RCC 7860 (cell line): ENCODE results near the gene PAQR5.
"Not testable (repeated sequence)": the region's sequence is repeated elsewhere in the genome, so short reads cannot be mapped to it uniquely, and the experiment has no call there.

Experiments used
- DNase-seq: peaks from one replicate; pipeline ENCODE4 v3.0.0-alpha.2; 2015; ENCODE audit warnings: low spot score
- FAIRE-seq: peaks from 2 replicates; lab custom pipeline; 2012; peaks lifted over from hg19 to GRCh38; lab: Jason Lieb, UNC

The PAQR5 gene

DNA sequence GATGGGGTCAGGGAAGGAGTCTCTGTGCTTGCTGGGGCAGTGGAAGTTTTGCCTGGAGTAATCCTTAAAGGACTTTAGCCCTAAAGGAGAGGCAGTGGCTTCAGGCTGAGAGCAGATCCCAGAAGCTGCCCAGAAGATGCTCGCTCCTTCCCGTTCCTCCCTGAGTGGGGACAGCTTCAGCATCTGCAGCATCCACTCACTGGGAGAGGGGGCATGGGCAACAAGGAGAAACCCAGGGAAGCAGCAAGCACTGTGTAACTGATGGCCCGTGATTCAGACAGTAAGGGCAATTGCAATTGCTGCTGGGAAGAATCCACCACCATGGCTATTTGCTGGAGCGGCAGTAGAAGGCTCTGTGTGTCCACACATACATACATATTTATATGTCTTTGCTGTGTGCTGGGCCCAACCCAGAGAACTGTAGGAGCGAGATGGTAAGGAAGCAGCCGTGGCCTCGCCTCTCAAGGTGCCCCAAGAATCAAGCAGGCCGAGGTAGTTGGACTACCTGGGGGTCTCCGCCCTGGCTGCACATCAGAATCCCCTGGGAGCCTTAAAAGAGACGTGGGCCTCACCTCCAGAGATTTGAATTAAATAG, 5.8 kb upstream of the PAQR5 start:
- FAIRE-seq: no peak
- no peak for DNase-seq

DNA sequence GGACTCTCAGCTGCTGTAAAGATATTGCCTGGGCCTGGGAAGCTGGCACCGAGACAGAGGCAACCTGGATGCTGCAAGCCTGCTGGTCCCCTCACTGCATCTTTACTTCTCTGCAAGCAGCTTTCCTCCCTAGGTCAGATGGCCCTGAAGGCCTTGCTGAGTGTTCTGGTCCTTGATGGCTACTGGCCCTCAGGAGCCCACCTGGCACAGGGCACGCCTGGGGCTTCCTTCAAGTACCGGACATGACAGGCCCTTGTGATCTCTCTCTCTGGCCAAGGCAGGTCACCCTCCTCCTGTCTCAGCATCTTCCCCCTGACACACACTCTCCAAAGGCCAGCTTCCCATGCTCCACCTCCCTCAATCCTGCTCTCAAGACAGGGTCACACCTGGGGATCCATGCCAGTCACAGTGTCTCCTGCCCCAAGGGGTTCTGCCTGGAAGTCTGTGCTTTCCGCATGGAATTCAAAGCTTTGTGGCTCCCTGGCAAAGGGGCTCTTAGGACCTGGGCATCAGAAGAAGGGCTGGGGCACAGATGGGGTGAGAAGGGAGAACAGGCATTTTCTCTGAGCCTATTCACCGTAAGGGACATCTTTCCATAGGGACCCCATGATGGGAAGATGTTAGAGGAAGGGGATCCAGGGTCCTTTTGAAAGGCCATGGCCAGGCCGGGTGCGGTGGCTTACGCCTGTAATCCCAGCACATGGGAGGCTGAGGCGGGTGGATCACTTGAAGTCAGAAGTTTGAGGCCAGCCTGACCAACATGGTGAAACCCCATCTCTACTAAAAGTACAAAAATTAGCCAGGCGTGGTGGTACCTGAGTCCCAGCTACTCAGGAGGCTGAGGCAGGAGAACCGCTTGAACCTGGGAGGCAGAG, 4.7 kb upstream of the PAQR5 start:
- FAIRE-seq: no peak
- no peak for DNase-seq

GRCh38 chr15:69296606-69297005, 2.1 kb upstream of the PAQR5 start:
- FAIRE-seq: no peak

DNA sequence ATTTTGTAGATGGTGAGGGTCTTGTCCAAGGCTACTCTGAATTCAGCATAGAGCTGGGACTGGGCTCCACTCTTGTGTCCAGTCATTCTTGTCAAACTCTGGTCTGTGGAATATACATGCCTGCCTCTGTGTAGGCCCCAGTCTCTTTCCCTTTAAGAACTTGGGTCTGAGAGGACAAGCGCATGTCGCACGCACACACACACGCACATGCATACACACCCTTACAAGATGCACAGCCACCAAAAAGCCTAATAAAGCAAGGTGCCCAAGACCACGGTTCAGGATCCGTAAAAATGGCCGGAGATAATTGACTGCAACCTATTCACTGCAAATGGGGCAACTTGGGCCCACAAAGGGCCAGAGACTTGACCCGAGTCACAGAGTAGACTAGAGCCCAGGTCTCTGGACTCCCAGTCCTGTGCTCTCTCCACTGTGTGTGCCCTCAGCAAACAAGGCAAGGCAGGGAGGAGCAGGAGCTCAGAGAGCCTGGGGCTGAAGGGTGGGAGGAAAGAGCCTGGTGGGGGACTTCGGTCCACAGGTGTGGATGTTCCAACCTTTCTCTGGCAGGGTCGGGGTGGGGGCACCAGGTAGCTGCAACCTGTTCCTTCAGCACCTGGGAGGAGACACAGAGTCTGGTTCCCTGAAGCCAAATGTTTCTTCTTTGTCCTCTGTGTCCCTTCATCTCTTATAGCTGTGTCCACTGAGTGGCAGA, 914 bp upstream of the PAQR5 start:
- no peak for FAIRE-seq

More at GRCh38 chr15:69296606-69297005, 2.1 kb upstream of the PAQR5 start:
- no peak for DNase-seq

GRCh38 chr15:69298354-69298696, 387 bp upstream of the PAQR5 start:
- DNase-seq (no peak), FAIRE-seq (no peak)

More for the DNA sequence above, 914 bp upstream of the PAQR5 start:
- DNase-seq: no peak

- no peak for FAIRE-seq
- no peak for DNase-seq
These were observed 757 bp downstream of the PAQR5 start for GRCh38 chr15:69299451-69299886.

DNA sequence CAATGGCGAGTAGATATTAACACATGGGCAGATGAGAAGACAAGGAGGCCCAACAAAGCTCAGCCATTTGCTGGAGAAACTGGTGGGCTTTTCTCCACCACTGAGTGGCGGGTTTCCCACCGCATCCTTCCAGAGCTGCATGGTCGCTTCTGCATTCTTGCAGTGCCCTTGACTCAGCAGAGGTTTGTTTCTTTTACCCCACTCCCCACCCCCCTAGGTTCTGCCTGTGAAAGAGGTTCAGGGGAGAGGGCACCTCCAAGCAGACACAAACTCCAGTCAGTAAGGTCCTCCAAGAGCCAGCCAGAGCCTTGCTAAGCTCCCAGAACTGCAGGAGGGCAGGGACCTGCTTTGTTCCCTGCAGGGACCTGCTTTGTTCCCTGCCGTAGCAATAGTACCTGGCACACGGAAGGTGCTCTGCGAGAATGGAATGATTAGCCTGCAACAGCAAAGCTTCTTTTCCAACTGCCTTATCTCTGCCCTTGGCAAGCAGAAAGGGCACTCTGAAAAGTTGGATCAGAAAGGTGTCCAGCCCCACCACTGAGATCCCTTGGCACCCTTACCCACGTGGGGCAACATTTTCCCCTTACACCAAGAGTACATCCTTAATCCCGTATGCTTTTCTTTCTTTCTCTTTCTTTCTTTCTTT, 1.4 kb downstream of the PAQR5 start:
- DNase-seq: no peak
- FAIRE-seq: no peak

DNA sequence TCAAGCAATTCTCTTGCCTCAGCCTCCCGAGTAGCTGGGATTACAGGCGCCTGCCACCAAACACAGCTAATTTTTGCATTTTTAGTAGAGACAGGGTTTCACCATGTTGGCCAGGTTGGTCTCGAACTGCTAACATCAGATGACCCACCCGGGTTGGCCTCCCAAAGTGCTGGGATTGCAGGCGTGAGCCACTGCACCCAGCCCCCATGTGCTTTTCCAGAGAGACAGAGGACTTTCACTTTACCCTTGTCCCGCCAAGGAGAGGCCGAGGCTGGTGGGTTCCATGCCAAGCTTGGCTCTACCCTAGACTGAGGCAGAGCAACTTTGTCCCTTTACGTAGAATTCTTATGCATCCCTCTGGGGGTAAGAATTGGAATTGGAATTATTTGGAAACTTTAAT, 2.4 kb downstream of the PAQR5 start:
- not testable (repeated sequence) for DNase-seq, FAIRE-seq

- DNase-seq, FAIRE-seq: not testable (repeated sequence)
These were observed 3.4 kb downstream of the PAQR5 start for GRCh38 chr15:69302087-69302486.

DNA sequence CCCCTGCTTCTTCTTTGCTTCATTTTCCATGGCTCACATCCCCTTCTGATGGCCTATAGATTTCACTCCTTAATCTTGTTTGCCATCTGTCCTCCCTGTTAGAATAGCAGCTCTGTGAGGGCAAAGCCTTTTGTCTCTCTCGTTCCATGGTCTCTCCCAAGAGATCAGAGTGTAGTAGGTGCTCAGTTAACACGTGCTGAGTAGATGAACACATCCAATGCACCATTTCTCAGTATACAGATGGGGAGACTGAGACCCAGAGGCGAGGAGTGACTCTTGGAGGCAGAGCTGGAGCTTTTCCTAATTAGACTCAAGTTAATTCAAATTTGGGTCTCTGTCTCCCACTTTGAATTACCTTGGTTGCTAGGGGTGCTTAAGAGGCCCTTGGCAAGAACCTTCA, 4.2 kb downstream of the PAQR5 start:
- FAIRE-seq: no peak
- DNase-seq: no peak

GRCh38 chr15:69303337-69304181, 4.8 kb downstream of the PAQR5 start:
- DNase-seq (no peak), FAIRE-seq (no peak)

GRCh38 chr15:69304182-69304545, 5.5 kb downstream of the PAQR5 start:
- DNase-seq (peak; percentile 86), FAIRE-seq (peak; percentile 93)

DNA sequence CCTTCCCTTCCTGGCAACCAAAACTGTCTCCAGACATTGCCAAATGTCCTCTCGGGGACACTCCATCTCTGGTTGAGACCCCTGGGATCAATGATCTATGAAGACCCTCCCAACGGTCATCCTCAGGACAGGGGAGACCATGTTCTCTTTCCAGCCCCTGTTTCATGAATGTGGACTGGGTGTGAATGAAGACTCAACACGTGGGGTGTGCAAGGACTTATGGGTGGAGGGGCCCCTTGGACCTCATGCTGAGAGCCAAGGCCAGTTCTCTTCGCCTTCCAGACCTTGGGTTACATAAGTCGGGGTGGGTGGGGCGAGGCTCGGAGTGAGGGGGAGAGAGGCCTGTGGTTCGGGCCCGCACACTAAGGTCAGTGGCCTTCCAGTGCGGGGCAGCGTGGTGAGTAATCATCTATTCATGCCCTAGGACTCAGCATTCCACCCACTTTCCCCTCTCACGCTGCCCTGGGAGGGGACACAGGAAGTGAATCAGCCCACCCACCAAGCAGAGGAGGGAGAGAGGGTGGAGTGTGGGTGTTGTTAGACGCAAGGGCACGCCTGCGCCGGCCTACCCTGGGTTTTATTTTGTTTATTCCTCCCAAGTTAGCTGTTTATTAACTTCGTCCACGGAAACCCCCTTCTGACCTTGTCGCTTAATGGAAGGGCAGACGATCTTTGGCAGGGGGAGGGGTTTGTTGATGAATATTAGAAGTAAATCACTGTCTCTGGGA, 6.7 kb downstream of the PAQR5 start:
- FAIRE-seq (peak; percentile 91), DNase-seq (peak; percentile 91)

DNA sequence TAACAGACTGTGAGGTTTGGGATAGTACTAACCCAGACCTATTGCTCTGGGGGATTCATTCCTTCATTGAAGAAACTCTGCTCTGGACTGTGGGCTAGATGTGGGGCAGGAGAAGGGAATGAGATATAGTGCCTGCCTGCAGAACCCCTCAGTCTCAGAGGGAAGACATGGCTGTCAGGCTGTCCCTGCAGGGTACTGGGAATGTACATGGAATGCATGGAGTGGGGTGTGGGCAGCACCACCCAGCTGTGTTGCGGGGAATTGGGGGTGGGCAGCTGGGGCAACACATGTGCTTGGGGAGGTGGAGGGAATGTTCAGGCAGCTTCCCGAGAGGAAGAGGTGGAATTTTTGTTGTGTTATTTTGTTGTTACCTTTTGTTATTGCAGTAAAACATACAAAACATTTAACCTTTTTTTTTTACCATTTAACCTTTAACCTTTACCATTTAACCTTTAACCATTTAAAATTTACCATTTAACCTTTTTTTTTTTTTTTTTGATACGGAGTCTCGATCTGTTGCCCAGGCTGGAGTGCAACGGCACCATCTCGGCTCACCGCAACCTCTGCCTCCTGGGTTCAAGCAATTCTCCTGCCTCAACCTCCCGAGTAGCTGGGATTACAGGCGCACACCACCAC, 7.3 kb downstream of the PAQR5 start:
- FAIRE-seq: no peak
- DNase-seq: no peak

- no peak for FAIRE-seq
These were observed 9.2 kb downstream of the PAQR5 start for GRCh38 chr15:69307939-69308338.

GRCh38 chr15:69308949-69309348, 10.2 kb downstream of the PAQR5 start:
- FAIRE-seq (no peak), DNase-seq (no peak)

More at GRCh38 chr15:69307939-69308338, 9.2 kb downstream of the PAQR5 start:
- DNase-seq: no peak

GRCh38 chr15:69311319-69311721, 12.6 kb downstream of the PAQR5 start:
- DNase-seq (peak; percentile 37), FAIRE-seq (peak; percentile 63)

- DNase-seq (no peak), FAIRE-seq (no peak)
These were observed 14.8 kb downstream of the PAQR5 start for GRCh38 chr15:69313432-69314000.

DNA sequence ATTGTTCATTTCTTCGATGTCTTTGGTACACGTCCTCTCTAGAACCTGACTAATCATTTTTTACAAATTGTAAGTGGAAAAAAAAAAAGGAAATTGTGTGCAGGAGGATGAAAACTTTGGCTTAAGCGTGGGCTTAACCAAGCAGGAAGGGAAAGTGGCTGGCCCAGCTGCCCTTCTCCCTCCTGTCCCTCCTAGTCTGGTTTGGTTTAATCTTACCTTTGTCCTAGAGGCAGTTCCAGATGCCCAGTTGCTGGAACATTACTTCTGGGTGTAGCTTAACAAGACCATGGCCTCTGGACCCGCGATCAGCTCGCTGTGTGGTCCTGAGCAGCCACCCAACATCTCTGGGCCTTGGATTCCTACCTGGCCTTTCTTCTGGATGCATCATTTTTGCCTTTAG, 15.4 kb downstream of the PAQR5 start:
- FAIRE-seq (no peak), DNase-seq (no peak)
